Hematopoietic multipotent progenitor cell treated with erythropoietin and hydrocortisone succinate and interleukin-3 and kit ligand, for 6 days (in vitro differentiated cells): ENCODE measurements around the gene CTCF.

ENCODE experiments used
- DNase-seq: peaks from one replicate; pipeline ENCODE4 v3.0.0-alpha.2; 2015

Gene CTCF

DNA sequence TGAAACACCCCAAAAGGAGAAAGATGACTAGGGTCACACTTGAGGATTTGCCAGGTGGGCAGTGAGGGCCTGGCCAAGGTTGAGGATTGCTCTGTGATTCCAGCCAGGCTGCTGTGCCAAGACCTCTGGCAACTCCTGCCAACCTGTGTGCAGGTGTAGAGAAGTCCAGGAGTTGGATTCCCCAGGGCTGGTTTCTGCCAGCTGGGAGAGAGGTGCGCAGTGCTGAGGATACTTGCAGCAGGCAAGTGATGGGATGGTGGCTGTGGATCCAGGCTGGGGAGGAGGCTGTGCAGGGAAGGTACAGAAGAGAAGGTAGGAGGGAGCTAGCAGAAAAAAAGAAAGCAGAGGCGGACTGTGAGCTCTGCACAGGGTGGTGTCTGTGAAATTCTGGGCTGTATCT lies 27.1 kb upstream of the CTCF start:
- peak; percentile 7 for DNase-seq

DNA sequence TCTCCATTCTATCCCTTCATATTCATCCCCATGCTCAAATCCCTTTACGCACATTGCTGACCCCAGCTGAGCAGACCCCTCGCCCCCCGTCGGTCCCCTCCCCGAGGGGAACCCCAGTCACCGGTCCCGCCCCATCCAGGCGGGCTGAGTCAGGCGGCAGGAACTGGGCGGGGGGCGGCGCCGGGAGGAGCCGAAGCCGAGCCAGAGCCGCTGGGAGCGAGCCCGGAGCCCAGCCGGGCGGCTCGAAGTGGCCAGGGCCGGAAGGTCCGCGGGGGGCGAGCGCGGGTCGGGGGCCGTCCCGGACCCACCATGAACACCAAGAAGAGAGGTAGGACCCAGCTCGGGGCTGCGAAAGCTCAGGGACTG lies 25.1 kb upstream of the CTCF start:
- peak; percentile 50 for DNase-seq

DNA sequence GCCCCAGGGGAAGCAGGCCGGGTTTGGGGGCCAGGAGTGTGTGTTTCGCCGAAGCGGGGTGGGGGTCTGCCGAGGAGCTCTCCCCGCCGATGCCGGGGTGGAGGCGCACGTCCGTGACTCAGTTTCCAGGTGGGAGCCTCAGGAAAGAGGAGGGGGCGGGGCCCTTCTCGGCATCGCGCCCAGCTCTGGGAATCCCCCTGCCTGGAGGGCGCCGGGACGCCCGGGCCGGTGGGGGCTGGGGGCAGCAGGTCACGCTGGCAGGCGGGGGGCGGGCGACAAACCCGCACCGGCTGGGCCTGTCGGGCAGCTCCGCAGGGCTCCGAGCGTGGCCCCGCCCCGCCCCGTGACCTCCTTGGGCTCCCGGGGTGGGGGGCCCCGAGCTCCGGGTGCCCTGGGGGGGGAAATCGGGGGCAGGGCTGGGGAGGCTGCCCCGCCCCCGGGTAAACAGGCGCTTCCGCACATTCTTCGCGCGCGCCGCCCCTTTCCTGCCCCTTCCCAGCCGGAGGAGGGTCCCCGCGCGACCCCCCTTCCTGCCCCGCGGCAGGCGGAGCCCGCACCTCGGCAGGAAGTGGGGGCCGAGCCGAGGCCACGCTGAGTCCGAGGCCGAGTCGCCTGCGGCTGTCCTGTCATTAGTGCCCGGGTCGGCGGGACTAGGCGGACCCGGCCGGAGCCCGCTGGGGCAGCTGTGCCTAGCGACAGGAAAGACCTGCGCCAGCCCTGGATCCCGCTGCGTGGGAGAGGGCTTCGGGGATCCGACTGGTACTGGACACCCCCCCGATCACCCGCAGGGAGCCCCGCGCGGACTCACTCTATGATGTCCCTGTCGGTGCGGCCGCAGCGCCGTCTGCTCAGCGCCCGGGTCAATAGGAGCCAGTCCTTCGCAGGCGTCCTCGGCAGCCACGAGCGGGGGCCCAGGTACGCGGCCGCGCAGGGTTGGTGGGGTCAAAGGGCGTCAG lies 24.4 kb upstream of the CTCF start:
- peak; percentile 66 for DNase-seq

DNA sequence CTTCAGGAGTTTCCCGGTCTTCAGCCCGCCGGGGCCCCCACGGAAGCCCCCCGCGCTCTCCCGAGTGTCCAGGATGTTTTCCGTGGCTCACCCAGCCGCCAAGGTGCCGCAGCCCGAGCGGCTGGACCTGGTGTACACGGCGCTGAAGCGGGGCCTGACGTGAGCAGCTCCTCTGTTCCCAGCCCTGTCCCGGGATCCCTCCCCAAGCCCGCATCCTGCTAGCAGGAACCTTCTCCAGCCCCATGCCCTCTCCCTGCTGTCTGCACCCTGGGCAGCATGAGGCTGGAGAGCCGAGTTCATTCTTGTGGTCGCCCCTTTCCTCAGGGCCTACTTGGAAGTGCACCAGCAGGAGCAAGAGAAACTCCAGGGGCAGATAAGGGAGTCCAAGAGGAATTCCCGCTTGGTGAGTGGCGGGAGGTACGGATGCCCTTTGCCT lies 23.6 kb upstream of the CTCF start:
- DNase-seq: peak; percentile 4

DNA sequence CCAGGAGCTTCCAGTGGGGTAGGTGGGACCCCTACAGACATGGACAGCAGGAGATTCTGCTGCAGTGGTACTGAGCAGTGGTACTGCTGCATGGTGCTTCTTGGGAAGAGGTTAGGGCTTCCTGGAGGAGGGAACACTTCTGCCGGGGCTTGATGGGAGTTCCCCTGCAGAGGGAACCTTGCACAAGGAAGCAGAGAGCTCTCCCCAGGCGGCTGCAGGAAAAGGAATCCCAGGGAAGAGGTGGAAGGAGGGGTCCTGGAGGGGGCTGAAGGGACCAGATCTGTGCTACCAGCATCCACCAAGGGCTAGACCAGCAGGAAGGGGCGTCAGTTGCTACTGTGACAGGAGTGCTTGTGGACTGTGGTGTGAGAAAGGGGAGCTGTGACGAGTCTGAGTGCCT lies 23.1 kb upstream of the CTCF start:
- DNase-seq: peak; percentile 19

DNA sequence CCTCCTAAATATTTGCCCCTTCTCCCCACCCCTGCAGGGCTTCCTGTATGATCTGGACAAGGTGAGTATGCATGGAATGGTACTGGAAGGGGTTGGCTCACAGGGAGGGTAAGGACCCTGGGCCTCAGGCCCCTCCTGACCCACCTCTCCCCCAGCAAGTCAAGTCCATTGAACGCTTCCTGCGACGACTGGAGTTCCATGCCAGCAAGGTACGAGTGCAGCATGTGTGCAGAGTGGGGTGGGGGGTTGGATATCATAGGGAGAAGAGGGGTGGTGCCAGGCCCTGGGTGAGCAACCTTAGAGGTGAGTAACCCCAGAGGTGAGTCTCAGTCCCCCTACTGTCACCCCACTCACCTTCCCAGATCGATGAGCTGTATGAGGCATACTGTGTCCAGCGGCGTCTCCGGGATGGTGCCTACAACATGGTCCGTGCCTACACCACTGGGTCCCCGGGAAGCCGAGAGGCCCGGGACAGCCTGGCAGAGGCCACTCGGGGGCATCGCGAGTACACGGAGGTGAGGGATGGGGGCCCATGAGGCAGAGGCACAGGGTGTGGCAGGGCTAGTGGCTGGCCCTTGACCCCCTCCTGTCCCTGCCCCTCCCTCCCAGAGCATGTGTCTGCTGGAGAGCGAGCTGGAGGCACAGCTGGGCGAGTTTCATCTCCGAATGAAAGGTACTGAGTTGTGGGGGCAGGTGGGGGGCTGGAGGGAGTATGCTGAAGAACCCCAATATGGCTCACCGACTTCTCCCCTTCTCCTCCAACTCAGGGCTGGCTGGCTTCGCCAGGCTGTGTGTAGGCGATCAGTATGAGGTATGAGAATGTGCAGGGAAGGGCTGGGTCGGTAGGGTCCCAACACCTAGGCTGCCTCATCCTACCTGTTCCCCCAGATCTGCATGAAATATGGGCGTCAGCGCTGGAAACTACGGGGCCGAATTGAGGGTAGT lies 22.4 kb upstream of the CTCF start:
- DNase-seq: no peak

DNA sequence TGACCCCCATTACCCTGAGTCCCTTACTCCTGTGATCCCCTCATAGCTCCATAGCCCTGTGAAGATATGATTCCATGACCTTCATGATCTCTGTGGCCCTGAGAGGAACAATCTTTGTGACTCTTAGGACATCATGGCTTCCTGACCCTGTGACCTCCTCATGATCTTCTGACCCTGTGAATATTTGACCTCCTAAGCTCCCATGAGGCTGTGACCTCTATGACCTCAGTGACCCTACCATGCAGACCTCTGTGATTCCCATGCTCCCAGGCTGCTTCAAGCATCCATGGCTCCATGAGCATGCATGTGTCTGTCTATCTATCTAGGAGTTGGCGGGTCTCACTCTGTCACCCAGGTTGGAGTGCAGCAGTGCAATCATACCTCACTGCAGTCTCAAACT lies 21.6 kb upstream of the CTCF start:
- DNase-seq: no peak

DNA sequence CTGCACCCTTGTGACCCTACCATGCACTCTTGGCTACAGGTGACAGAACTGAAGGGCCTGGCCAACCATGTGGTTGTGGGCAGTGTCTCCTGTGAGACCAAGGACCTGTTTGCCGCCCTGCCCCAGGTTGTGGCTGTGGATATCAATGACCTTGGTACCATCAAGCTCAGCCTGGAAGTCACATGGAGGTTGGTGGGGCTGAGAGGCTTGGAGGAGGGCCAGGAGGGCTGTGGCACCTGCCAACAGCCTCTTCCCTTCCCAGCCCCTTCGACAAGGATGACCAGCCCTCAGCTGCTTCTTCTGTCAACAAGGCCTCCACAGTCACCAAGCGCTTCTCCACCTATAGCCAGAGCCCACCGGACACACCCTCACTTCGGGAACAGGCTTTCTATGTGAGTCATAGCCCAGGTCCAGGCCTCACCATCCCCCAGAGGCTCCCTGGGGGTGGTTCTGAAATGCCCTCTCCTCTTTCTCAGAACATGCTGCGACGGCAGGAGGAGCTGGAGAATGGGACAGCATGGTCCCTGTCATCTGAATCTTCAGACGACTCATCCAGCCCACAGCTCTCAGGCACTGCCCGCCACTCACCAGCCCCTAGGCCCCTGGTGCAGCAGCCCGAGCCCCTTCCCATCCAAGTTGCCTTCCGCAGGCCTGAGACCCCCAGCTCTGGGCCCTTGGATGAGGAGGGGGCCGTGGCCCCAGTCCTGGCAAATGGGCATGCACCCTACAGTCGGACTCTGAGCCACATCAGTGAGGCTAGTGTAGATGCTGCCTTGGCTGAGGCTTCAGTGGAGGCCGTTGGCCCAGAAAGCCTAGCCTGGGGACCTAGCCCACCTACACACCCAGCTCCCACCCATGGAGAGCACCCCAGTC lies 20.7 kb upstream of the CTCF start:
- DNase-seq: peak; percentile 67

DNA sequence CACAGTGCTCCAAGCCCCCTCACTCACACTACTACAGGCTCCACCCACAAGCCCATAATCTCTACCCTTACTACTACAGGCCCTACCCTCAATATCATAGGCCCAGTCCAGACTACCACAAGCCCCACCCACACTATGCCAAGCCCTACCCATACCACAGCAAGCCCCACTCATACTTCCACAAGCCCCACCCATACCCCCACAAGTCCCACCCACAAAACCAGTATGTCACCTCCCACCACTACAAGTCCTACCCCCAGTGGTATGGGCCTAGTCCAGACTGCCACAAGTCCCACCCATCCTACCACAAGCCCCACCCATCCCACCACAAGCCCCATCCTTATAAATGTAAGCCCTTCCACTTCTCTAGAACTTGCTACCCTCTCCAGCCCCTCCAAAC lies 19.9 kb upstream of the CTCF start:
- DNase-seq: peak; percentile 98

DNA sequence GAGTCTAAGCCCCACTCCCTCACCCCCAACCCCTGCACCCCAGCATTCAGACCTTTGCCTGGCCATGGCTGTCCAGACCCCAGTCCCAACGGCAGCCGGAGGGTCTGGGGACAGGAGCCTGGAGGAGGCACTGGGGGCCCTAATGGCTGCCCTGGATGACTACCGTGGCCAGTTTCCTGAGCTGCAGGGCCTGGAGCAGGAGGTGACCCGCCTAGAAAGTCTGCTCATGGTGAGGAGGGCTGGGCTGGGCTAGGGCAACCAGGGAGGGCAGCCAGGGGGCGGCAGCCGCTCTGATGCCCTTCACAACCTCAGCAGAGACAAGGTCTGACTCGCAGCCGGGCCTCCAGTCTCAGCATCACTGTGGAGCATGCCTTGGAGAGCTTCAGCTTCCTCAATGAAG lies 19.3 kb upstream of the CTCF start:
- DNase-seq: peak; percentile 5

DNA sequence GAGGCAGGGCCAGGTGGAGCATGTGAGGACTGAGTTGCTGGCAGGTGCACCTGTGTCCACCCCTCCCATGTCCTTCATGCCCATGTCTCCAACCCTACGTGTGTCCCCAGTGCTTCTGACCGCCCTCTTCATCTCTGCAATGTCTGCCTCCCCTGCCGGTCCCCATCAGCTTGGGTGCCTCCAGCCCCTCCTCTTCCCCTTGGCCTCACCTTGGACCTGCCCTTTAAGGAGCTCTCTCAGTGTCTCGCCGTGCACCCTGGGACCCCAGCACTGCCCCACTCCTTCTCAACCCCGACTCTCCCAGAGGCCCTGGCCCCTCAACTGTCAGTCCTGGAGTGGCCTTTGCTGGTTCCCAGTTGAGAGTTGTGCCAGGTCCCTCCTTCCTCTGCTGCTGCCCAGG lies 18.7 kb upstream of the CTCF start:
- DNase-seq: peak; percentile 3

DNA sequence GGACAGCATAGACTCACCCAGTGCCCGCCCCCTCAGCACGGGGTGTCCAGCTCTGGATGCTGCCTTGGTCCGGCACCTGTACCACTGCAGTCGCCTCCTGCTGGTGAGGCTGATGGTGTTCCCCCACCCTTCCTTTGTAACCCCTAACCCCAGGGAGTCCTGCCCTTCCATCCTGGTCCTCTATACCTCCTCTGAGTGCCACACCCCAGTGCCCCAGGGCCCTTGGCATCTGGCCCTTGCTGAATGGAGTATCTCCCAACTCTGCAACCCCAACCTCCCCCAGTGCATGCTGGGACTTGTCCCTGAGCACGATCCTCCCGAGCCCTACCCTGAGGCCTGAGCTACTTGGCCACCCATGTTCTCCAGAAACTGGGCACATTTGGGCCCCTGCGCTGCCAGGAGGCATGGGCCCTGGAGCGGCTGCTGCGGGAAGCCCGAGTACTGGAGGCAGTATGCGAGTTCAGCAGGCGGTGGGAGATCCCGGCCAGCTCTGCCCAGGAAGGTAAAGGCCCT lies 17.9 kb upstream of the CTCF start:
- DNase-seq: peak; percentile 32

DNA sequence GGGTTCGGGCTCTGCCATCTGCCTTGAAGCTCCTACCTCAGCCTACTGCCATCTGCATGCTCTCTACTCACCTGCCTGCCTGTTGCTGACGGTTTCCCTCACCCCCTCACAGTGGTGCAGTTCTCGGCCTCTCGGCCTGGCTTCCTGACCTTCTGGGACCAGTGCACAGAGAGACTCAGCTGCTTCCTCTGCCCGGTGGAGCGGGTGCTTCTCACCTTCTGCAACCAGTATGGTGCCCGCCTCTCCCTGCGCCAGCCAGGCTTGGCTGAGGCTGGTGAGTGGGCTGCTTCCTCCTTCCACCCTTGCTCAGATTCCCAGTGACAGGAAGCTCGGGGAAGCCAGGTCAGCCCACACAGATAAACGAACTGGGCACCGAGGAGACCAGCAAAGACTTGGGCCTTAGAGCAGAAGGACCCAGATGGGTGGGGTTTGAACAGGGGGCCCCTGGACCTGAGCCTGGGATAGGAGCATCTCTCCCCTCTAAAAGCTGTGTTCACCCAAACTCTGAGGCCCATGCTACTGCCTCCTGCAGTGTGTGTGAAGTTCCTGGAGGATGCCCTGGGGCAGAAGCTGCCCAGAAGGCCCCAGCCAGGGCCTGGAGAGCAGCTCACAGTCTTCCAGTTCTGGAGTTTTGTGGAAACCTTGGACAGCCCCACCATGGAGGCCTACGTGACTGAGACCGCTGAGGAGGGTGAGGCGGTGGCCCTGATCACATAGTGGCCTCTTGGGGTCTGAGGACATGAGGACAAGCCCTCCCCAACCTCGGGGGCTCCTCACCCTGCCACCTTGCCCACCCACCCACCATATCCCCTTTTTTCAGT lies 17.3 kb upstream of the CTCF start:
- DNase-seq: no peak

DNA sequence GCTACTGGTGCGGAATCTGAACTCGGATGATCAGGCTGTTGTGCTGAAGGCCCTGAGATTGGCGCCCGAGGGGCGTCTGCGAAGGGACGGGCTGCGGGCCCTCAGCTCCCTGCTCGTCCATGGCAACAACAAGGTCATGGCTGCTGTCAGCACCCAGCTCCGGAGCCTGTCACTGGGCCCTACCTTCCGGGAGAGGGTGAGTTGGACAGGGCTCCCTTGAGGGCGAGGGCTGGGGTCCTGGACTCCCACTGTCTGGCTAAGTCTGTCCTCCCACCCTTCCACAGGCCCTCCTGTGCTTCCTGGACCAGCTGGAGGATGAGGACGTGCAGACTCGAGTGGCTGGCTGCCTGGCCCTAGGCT lies 16.7 kb upstream of the CTCF start:
- no peak for DNase-seq

DNA sequence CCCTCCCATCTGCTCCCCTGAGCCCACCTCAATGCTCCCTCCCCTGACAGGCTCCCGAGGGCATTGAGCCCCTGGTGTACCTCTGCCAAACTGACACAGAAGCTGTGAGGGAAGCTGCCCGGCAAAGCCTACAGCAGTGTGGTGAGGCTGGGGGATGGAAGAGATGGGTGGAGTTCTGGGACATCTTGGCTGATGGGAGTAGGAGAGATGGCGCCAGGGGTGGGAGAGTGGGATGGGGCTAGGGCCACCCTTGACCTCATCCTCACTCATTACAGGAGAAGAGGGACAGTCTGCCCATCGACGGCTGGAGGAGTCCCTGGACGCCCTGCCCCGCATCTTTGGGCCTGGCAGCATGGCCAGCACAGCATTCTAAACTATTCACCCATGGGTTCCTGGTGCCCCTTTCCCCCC lies 16.2 kb upstream of the CTCF start:
- DNase-seq: no peak

DNA sequence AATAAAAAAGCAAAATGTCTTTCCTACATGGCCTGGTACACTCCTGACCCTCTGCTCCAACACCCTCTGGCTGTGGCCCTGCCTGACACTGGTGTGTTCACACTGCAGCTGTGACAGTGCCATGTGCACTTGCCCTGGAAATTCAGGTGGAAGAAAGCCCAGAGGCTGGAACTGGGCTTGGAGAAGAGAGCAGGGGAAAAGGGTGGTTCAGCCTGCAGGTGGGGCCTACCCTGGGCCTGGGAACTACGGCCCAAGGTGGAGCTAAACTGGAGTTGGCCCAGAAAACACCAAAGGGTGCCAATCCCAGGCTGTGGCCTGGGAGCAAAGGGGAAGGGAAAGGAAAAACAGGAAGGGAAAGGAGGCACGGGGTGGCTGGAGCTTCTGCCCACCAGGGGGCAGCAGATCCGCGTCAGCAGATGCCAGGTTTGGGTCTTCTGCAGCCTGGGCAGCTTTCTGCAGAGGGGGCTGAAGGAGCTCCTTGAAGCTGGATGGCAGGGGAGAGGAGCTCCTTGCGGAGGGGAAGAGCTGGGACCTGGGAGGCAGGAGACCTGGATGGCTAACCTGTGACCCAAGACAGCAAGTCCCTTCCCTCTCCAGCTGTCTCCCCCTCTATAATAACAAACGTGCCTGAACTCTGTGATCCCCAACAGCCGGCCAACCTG lies 15.4 kb upstream of the CTCF start:
- peak; percentile 80 for DNase-seq

DNA sequence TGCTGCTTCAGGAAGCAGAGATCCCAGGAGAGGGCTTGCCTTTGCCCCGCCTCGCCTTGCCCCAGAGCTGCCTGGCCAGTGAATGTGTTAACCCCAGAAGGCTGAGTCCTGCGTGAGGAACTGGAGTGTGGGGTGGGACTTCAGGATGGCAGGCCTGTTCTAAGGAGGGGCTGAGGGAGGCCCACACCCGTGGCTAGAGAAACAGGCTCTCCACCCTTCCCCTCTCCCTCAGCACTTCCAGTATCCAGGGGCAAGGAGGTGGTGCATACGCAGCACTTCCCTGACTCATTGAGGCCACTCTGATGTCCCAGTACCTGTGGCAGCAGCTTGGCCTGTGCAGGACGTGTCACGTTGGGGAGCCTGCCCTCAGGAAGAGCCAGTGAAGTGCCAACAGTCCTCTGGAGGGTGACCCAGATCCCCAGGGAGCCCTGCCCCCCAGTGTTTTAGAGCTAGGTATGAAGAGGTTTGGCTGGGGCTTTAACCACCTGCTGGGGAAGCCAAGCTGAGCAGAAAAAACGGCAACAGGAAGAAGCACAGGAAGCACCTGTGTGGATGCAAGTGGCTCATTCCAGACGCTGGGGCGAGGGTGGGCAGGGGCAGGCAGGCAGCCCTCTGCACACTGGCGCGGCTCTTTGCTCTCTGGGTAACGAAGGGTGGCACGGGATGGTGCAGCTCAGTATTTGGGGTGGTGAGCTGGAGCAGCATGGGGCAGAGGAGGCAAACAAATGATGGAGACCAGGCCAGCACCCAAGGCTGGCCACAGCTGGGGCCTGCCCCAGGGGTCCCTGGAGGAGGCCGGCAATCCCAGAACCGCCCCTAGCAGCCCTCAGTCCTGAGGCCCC lies 14.7 kb upstream of the CTCF start:
- DNase-seq: peak; percentile 16

DNA sequence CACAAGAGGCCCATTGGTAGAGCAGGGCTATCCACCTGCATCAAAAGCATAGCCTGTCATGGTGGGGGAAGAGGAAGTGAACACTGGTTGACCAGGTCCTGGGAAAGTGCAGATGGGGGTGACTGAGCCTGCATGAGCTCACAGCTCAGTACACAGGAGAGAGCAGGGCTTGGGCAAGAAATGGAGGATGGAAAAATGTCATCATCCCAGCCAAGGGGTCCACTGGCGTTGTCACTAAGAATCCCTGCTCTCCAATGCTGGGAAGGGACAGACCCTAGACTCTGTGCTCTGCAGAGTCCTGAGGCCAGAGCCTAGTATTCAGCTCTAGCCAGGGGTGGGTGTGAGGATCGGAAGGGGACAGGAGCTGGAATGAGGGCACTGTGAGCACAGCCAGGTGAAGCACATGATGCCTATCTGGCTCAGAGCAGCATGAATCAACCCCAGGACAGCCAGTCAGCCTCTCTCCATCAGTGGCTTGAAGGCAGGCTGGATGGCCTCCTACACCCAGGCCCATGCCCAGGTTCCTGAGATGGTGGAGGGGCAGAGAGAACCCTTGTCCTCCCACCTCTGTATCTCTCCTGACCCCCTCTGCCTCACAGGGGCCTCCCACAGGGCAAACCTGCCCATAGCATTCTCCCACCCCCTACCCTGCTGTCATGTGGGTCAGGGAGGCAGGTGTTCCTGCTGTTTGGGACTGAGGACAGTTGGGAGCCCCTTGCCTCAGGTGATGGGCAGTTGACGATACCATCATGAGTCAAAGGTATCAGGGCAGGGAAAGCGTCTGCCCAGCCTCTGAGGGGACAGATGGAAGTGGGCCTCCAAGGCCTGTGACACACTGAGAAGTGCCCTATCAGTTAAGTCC lies 13.8 kb upstream of the CTCF start:
- peak; percentile 31 for DNase-seq

DNA sequence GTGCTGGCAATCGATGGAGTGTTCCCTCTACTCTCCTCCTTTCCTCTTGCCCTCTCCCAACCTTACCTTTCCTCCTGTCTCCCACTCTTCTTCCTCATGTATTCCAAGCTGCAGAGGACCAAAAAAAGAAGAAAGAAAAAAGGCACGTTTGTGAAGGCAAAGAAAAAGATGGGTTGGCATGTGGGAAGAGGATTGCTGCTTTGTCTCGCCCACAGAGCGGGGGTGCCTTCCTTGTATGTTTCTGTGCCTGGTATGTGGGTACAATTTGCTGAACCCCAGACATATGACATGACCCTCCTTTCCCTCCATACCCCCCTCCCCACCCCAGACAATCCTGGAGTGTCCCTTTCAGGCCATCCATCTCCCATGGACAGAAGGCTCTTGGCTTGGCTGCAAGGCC lies 13.1 kb upstream of the CTCF start:
- no peak for DNase-seq
